HS-27A (cell line): Measurements from ENCODE around the gene SPNS1.
"Not testable (repeated sequence)": the region's sequence is repeated elsewhere in the genome, so short reads cannot be mapped to it uniquely, and the experiment has no call there.

Source experiments
- DNase-seq: peaks from one replicate; pipeline ENCODE4 v3.0.0-alpha.2; 2012; ENCODE audit warnings: low read depth, missing footprints

The SPNS1 gene

GRCh38 chr16:28990375-28991040, 15.9 kb downstream of the SPNS1 start:
- DNase-seq: no peak

- no peak for DNase-seq
Observed at GRCh38 chr16:28991687-28992086, 17.1 kb downstream of the SPNS1 start.

- no peak for DNase-seq
Observed at GRCh38 chr16:28992496-28992895, 17.9 kb downstream of the SPNS1 start.

GRCh38 chr16:28998837-28999236, 24.3 kb downstream of the SPNS1 start:
- DNase-seq: no peak

GRCh38 chr16:28999577-28999976, 25.0 kb downstream of the SPNS1 start:
- no peak for DNase-seq

- DNase-seq: no peak
Observed at GRCh38 chr16:29000019-29000418, 25.4 kb downstream of the SPNS1 start.

- not testable (repeated sequence) for DNase-seq
Observed at GRCh38 chr16:29004496-29005139, 30.0 kb downstream of the SPNS1 start.

GRCh38 chr16:29007730-29008593, 33.4 kb downstream of the SPNS1 start:
- DNase-seq: no peak

- no peak for DNase-seq
Observed at GRCh38 chr16:29009050-29009837, 34.7 kb downstream of the SPNS1 start.

GRCh38 chr16:29009838-29010166, 35.2 kb downstream of the SPNS1 start:
- no peak for DNase-seq

GRCh38 chr16:29011112-29011511, 36.5 kb downstream of the SPNS1 start:
- no peak for DNase-seq

- no peak for DNase-seq
Observed at GRCh38 chr16:29011851-29012250, 37.3 kb downstream of the SPNS1 start.

GRCh38 chr16:29012913-29013553, 38.5 kb downstream of the SPNS1 start:
- DNase-seq: no peak

GRCh38 chr16:29014561-29015069, 40.0 kb downstream of the SPNS1 start:
- no peak for DNase-seq

GRCh38 chr16:29022196-29022595, 47.6 kb downstream of the SPNS1 start:
- no peak for DNase-seq

GRCh38 chr16:29023279-29024277, 49.0 kb downstream of the SPNS1 start:
- DNase-seq: no peak

GRCh38 chr16:29024278-29024677, 49.7 kb downstream of the SPNS1 start:
- no peak for DNase-seq

- DNase-seq: no peak
Observed at GRCh38 chr16:29025218-29025617, 50.6 kb downstream of the SPNS1 start.

- no peak for DNase-seq
Observed at GRCh38 chr16:29025735-29026134, 51.2 kb downstream of the SPNS1 start.

GRCh38 chr16:29028457-29029167, 54.0 kb downstream of the SPNS1 start:
- DNase-seq: no peak
